ES-I3 (cell line): ENCODE measurements around the gene VWA7.
"Not testable (repeated sequence)": the region's sequence is repeated elsewhere in the genome, so short reads cannot be mapped to it uniquely, and the experiment has no call there.

Source experiments
- H3K36me3 ChIP-seq: 2 replicates; pipeline ENCODE4 v1.6.1; 2013; ENCODE audit warnings: mild to moderate bottlenecking, low read length, control low read depth, moderate library complexity; ENCODE audit not compliant: insufficient read depth
- H3K4me1 ChIP-seq: 2 replicates; pipeline ENCODE4 v1.6.1; 2013; ENCODE audit warnings: mild to moderate bottlenecking, control low read depth, low read length; ENCODE audit not compliant: insufficient read depth
- H3K9ac ChIP-seq: 2 replicates; pipeline ENCODE4 v1.6.1; 2013; ENCODE audit warnings: low read depth, mild to moderate bottlenecking, low read length, moderate library complexity
- H3K9me3 ChIP-seq: 2 replicates; pipeline ENCODE4 v1.6.1; 2013; ENCODE audit warnings: mild to moderate bottlenecking, low read length, moderate library complexity; ENCODE audit not compliant: control insufficient read depth, insufficient read depth

VWA7 gene

DNA sequence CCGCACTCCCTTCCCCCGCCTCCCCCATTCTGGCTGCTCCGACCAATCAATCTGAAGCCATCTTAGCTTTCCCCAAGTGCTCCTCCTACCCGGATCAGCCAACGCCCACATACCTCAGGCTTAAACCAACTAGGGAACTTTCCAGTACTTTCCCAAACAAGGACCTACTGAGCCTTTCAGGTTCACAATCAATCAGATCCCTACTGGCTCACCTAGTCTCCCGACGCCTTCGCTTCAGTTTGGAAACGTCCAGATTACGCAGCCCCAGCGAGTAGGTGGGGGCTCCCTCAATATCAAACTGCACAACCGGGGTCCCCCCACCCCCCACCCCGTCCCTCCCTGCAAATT, 37.5 kb upstream of the VWA7 start:
- Histone ChIP-seq H3K9me3 (no peaks in the 10 kb centered on the region), H3K36me3 (no peaks in the 10 kb centered on the region), H3K9ac (peak overlapping the region; percentile 79; the same call in 1 of the 2 replicates), H3K4me1 (0 out of 2 replicates have a peak, but pooled peaks cover 3% of the 10 kb centered on the region)

DNA sequence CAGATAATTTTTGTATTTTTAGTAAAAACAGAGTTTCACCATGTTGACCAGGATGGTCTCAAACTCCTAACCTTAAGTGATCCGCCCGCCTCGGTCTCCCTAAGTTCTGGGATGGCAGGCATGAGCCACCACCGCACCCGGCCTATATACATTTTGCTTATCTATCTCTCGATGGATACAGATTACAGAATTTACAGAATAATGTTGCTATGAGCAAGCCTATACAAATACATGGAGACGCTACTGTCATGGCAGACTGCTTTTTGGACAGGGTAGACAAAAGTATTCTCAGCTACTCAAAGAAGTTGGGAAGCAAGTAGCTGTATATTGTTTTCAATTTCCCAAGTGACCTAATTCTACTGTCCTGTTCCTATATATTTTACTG, 36.3 kb upstream of the VWA7 start:
- Histone ChIP-seq H3K4me1 (0 out of 2 replicates have a peak, but pooled peaks cover 3% of the 10 kb centered on the region), H3K9ac (peak overlapping the region; percentile 62), H3K36me3 (no peaks in the 10 kb centered on the region), H3K9me3 (no peaks in the 10 kb centered on the region)

DNA sequence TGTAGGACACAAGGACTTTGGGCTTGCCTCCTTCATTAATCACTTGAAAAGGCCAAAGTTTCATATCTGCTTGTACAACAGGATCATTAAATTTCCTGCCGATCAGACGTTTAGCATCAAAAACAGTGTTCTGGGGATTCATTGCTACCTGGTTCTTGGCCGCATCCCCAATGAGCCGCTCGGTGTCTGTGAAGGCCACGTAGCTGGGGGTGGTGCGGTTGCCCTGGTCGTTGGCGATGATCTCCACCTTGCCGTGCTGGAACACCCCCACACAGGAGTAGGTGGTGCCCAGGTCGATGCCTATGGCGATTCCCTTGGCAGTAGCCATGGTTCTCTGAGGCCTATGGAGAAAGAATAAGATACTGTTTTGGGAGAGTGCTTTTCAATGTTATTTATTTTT, 34.5 kb upstream of the VWA7 start:
- Histone ChIP-seq H3K4me1 (no peaks in the 10 kb centered on the region), H3K9ac (no peak overlapping the region), H3K9me3 (no peaks in the 10 kb centered on the region), H3K36me3 (no peaks in the 10 kb centered on the region)

DNA sequence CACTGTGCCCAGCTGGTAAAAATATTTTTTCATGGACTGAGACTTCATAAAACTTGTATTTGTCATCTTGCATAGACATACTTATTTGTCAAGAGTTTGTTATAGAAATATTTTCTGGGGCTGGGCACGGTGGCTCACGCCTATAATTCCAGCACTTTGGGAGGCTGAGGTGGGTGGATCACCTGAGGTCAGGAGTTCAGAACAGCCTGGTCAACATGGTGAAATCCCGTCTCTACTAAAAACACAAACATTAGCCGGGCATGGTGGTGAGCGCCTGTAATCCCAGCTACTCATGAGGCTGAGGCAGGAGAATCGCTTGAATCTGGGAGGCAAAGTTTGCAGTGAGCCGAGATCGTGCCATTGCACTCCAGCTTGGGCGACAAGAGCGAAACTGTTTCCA, 31.5 kb upstream of the VWA7 start:
- not testable (repeated sequence) for H3K4me1 ChIP-seq, H3K9ac ChIP-seq

DNA sequence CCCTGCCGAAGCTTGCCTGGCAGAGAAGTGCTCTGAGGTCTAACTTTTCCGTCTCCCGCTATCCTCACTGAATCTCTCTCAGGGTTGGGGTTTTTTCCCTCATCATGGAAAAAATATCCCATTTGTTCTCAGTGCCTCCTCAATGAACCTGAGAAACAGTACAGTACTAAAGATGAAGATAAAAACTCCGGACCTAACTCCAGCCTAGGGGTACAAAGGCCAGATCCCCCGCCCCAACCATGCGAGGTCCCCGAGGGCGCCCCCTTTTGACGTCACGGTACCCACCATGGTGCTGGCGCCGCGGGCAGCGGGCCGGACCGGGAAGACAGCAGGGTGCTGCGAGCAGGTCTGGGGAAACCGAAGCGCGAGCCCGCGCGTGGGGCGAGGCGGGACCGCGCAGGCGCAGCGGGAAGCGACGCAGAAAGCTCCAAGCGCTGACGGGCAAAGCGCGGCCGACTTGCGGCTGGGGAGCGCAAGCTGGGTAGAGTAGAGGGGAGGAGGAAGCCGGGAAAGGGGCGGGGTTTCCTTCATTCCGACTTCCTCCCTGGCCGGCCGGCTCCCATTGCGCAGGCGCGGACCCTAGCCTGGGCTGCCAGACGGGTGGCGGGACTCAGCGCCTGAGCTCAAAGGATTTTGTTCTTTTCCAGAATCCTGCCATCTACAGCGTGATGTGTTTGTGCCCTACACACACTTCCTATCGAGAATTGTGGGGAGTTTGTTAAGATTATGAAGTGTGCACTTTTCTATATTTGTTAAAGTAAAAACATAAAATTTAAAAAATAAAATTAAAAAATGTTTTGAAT, 29.5 kb upstream of the VWA7 start, which contains the start of gene LSM2:
Gene LSM2 (minus strand): TSS at position 497 of the 803 bp plus-strand sequence. CDS start 209 bp downstream, at position 288.
- Histone ChIP-seq H3K9me3 (no peaks in the 10 kb centered on the region), H3K4me1 (no peaks in the 10 kb centered on the region), H3K9ac (peak within 1 kb of the TSS; percentile 84), H3K36me3 (no peaks in the 10 kb centered on the region)

More for the DNA sequence above, 31.5 kb upstream of the VWA7 start:
- not testable (repeated sequence) for H3K9me3 ChIP-seq, H3K36me3 ChIP-seq

DNA sequence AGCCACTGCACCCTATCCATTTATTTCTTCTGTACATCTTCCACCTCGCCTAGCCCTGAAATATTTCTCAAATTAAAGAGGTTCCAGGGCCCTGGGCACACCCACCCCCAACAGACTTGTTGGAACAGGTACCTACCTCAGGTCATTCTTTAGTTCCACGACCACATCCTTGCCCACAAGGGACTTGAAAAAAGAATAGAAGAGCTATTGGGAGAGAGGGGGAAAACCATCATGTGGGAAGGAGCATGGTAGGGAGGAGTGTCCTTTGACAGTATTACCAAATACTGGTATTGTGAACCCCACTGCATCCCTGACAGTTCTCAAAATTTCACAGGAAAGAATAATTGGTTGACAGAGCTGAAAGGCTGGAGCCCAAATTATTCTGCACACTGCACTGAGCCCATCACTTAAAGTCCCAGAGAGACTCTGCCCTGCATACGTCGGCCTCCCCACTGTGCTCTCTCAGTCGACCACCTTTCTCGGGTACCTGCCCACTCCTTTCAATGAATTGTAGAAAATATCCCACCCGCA, 28.9 kb upstream of the VWA7 start:
- Histone ChIP-seq H3K4me1 (no peaks in the 10 kb centered on the region), H3K9me3 (no peaks in the 10 kb centered on the region), H3K36me3 (no peaks in the 10 kb centered on the region), H3K9ac (peak overlapping the region; percentile 84)

DNA sequence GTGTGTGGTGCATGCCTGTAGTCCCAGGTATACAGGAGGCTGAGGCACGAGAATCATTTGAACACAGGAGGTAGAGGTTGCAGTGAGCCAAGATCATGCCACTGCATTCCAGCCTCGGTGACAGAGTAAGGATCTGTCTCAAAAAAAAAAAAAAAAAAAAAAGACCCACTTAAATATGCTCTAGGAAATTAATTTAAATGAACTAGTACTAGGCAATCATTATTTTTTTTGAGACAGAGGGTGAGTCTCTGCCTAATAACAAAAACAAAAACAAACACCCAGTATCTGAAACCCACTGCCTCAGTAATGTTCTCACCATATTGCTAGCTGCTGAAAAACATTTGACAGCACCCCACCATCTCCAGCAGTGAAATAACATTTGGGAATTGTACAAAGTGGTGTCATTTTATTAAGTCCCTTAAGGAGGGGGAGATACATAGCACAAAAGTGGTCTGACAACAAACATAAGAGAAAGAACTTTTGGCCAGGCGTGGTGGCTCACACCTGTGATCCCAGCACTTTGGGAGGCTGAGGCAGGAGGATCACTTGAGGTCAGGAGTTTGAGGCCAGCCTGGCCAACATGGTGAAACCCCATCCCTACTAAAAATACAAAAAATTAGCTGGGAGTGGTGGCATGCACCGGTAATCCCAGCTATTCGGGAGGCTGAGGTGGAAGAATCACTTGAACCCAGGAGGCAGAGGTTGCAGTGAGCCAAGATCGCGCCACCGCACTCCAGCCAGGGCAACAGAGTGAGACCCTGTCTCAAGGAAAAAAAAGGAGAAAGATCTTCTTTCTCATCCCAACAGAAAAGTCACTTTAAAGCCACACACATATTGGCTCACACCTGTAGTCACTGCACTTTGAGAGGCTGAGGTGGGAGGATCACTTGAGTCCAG, 24.2 kb upstream of the VWA7 start:
- H3K4me1 ChIP-seq, H3K36me3 ChIP-seq, H3K9ac ChIP-seq, H3K9me3 ChIP-seq: not testable (repeated sequence)

DNA sequence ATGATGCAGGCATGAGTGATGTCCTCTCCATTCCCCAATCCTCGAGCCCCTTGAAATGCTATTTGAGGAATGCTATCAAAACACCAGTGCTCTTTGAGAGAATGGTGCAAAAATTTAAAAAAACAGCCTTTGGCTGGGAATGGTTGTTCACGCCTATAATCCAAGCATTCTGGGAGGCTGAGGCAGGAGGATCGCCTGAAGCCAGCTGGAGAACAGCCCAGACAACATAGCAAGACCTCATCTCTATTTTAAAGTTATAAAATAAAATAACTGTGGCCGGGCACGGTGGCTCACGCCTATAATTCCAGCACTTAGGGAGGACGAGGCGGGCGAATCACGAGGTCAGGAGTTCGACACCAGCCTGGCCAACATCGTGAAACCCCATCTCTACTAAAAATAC, 22.7 kb upstream of the VWA7 start:
- Histone ChIP-seq H3K4me1 (no peaks in the 10 kb centered on the region), H3K36me3 (no peaks in the 10 kb centered on the region), H3K9ac (no peak overlapping the region), H3K9me3 (no peaks in the 10 kb centered on the region)

DNA sequence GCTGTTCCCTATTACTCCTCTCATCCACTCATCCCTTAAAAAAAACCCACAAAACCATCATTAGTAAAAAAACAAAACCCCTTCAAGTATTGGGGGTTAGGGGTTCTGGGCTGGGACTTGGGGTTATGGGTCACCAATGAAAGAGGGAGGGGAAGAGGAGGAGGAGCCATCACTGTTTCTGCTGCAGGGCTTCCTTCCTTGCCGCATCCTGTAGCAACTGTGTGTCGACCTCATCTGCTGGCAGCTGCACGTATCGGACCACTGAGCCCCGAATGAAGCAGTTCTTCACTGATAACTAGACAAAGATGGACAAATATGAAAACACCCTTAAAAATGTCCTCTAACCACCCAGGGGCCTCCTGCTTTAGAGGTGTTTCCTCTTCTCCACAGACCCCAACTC, 20.5 kb upstream of the VWA7 start:
- H3K36me3 ChIP-seq = no peaks in the 10 kb centered on the region
- no peak overlapping the region for H3K9ac ChIP-seq
- H3K9me3 ChIP-seq = no peaks in the 10 kb centered on the region
- peaks cover 4% of the 10 kb centered on the region for H3K4me1 ChIP-seq

DNA sequence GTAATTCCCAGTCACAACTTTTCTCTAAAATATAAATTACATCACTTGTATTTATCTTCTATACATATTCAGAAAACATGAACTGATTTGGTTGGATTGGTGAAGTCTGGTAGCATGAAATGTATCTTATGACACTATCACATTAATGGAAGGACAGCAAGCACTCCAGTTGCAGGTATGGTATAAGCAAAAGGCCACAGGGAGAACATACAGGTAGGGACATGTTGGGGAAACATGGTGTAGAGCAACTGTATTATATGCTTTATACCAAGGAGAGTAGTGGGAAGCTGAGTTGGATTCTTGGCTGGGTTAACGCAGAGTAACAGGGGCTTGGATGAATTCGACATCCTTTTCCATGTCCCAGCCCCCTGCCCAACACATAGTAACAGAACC, 19.9 kb upstream of the VWA7 start:
- Histone ChIP-seq H3K9me3 (no peaks in the 10 kb centered on the region), H3K36me3 (no peaks in the 10 kb centered on the region), H3K4me1 (peaks cover 4% of the 10 kb centered on the region), H3K9ac (no peak overlapping the region)

DNA sequence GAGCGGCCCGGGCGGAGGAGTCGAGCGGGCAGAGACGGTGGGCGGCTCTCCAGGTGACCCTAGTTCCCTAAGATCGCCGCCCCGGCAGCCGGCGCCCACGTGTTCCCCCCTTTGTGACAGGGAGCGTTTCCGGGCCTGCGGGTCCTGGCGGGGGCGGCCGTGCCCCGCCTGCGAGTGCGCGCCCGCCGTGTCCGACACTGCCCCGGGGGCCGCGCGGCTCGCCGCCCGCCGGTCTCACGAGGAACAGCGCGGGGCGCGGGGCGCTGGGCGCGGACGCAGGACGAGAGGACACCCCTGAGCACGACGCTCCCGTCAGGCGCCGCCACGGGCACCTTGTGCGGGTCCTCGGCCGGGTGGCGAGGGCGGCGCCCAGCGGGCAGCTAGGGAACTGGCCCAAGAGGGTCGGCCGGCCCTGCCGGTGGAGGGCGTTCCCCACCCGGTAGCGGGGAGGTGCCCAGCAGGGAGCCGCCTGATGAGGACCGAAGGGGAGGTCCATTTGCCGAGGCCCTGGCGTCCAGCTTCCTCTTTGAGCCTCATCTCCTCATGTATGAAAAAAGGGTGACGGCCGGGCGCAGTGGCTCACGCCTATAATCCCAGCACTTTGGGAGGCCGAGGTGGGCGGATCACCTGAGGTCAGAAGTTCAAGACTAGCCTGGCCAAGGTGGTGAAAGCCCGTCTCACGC, 18.6 kb upstream of the VWA7 start, which contains the start of gene VARS1:
Gene VARS1 (minus strand): TSS at position 137 of the 683 bp plus-strand sequence. CDS start 535 bp downstream, outside the sequence.
- Histone ChIP-seq H3K4me1 (peaks cover 4% of the 10 kb centered on the region), H3K9ac (peak within 1 kb of the TSS; percentile 90), H3K36me3 (peaks cover 2% of the 10 kb centered on the region; the same call in 1 of the 2 replicates), H3K9me3 (no peaks in the 10 kb centered on the region)

DNA sequence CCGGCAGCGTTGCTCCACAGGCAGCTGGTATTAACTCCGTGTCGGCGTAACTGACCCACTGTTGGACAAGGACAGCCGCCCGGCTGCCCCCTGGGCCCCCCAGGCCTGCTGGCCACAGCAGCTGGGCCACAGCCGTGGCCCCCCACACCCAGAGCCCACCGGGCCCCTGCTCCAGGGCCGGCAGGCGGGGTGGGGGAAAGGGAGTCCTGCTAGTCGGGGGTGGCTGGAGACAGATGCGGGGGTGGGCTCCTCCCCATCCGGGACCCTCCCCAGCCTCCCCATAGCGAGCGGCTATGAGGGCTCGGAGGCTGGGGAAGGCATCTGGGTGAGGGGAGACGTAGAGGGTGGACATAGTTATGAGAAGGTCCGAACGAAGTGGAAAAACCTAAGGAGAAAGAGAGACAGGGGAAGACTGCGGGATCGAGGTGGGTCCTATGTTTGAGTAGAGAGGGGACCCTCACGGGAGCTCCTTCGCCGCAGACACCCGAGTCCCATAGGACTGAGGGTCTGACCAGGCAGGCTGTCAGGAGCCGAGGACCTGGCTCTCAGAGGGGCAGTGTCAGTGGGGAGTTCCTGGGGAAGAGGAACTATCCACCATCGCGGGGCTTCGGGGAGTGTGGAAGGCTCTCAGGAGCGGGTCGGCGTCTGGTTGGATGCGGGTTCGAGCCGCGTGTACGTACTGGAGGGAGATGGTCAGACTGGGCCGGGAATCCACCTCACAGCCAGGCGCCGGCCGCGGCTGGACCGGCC, 17.9 kb upstream of the VWA7 start:
- Histone ChIP-seq H3K9ac (peak overlapping the region; percentile 90), H3K4me1 (peaks cover 4% of the 10 kb centered on the region), H3K36me3 (peaks cover 3% of the 10 kb centered on the region; the same call in 1 of the 2 replicates), H3K9me3 (no peaks in the 10 kb centered on the region)

DNA sequence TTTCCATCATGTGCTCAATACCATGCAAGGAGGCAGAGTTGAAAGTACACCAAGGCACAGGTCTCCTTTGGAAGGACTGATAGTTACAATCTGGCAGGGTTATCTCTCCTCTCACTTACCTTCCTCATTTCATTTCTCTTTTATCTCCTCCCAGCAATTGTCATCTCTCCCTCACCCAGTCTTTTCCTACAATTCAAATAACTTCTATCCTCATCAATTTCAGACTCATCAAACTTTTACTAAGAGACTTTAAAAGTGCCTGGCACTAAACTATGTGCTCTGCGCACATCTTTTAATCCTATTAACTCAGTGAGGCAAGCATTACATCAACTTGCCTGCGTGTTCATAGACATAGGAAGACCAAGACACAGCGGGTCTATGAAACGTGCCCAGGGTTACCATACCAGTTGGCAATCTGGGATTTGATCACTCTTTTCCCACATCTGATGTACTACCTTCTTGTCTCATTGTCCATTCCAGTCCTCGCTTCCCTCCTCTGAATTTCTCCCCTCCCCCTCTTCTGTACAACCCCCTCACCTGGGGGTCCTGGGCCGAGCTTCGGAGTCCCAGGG, 17.3 kb upstream of the VWA7 start:
- H3K9ac ChIP-seq = peak overlapping the region; percentile 90
- peaks cover 4% of the 10 kb centered on the region for H3K4me1 ChIP-seq
- H3K9me3 ChIP-seq = no peaks in the 10 kb centered on the region
- H3K36me3 ChIP-seq = peaks cover 4% of the 10 kb centered on the region
